ENCODE measurements around the gene THAP9.

DNA sequence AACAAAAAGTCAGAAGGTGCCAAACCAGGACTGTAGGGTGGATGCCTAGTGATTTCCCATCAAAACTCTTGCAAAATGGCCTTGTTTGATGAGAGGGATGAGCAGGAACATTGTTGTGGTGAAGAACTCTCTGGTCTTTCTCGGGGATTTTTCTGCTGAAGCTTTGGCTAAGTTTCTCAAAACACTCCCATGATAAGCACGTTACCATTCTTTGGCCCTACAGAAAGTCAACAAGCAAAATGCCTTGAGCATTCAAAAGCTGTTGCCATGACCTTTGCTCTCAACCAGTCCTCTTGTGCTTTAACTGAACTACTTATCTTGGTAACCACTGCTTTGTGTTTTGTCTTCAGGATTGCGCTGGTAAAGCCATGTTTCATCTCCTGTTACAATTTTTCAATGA, 6.6 kb upstream of the THAP9 start:
- TF ChIP-seq POLR2A (IDR thresholded peaks at IDR 0.05; ENCODE audit: low read length) (no peak), GATA1 (IDR thresholded peaks at IDR 0.05; ENCODE audit: low read depth, low read length) (no peak)
